GM21619 (cell line): Measurements from ENCODE around the gene CCDC12.

ENCODE experiments used
- ATAC-seq: cut with Tn5 transposase; IDR thresholded peaks from one replicate; pipeline ENCODE4 v1.9.1; 2021; ENCODE audit not compliant: unreplicated experiment

CCDC12 gene

DNA sequence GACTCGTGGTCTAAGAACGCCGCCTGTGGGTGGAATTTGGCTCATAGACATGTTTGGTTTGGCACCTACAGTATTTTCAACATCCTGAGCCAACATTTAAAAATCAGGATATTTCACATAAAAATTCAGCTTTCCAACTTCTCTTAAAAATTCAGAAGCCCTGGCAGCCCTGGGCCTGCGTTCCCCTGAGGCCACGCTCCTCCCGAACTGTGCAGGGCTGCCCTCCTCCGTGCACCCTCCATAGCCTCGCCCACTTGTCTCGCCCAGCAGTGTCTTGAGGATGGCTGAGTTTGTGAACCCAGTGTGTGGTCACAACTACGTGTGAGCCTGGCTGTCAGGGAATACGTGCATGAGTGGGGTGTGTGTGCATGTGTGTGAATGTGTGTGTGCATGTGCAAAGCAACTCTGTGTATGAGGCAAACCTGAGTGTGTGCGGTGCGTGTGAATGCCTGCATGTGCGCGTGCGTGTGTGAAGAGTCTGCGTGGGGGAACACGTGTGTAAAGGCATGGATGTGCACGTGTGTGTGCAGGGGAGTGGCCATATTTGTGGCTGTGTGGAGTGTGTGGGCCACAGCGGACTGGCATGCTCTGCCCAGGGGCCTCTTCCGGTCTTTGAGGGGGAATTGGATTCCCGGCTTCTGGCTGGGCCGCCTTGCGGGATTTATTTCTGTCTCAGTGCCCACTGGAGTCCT lies 68.1 kb downstream of the CCDC12 start:
- ATAC-seq, result no peak

GRCh38 chr3:46907960-46908293 lies 68.6 kb downstream of the CCDC12 start:
- no peak for ATAC-seq

- ATAC-seq, result no peak
Observed at GRCh38 chr3:46907271-46907670, 69.3 kb downstream of the CCDC12 start.

DNA sequence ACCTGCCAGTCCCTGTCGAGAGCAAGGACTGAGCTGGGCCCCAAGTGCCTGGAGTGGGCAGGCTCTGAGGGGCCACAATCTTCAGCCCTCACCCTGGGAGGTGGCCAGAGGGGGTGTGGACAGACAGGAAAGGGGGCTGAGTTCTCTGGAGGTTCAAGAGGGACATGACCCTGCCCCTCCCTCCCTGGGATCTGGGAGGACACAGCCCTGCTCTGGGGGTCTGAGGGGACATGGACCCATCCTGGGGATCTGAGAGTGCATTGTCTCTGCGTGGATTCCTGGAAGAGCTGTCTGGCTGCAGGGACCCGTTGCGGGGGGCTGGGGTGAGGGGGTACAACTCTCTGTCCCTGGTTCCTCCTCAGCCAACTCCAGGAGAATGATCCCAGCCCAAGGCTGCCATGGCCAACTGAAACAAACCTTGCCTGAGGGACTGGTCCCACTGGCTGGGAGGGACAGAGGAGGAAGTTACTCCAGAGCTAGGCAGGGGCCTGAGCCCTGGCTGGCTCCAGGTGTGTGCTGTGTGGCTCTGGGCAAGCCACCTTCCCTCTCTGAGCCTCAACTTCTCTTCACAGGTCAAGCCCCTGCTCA lies 70.0 kb downstream of the CCDC12 start:
- ATAC-seq, result no peak

- ATAC-seq, result no peak
Observed at GRCh38 chr3:46905661-46906451, 70.7 kb downstream of the CCDC12 start.

DNA sequence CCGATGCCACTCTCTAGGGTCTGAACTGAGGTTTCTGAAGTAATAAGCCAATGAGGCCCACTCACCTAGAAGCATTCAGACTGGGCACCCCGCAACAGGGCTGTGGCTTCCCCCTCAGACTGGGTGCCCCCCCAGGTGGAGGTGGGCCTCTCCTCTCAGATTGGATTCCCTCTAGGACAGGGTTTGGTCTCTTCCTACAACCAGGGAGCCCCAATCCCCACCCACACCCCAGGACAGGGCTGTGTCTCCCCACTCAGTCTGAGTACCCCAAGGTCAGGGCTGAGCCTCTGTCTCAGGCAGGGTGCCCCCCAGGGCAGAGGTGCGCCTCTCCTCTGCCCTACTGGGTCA lies 71.4 kb downstream of the CCDC12 start:
- ATAC-seq, result no peak

- ATAC-seq, result no peak
Observed at GRCh38 chr3:46904303-46905212, 72.0 kb downstream of the CCDC12 start.

GRCh38 chr3:46903341-46904302 lies 72.9 kb downstream of the CCDC12 start:
- no peak for ATAC-seq

DNA sequence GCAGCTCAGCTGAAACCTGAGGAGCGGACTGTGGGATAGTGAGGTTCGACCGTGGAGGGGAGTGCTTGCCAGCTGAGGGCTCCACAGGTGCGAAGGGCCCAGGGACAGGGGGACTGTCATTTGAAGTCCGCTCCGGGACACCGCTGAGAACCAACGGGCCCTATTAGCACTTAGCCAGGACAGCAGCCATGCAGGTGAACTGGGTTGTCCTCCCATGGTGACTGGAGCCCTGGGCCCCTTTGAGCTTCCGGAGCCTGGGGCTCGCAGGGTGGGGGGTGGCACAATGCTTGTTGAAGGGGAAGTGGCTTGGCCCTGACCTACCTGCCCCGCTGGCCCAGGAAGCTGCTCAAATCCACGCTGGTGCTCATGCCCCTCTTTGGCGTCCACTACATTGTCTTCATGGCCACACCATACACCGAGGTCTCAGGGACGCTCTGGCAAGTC lies 74.3 kb downstream of the CCDC12 start:
- no peak for ATAC-seq

- no peak for ATAC-seq
Observed at GRCh38 chr3:46901591-46902187, 74.9 kb downstream of the CCDC12 start.

GRCh38 chr3:46901061-46901460 lies 75.5 kb downstream of the CCDC12 start:
- ATAC-seq, result no peak

- no peak for ATAC-seq
Observed at GRCh38 chr3:46900356-46900755, 76.2 kb downstream of the CCDC12 start.

- ATAC-seq, result no peak
Observed at GRCh38 chr3:46900007-46900292, 76.6 kb downstream of the CCDC12 start.

DNA sequence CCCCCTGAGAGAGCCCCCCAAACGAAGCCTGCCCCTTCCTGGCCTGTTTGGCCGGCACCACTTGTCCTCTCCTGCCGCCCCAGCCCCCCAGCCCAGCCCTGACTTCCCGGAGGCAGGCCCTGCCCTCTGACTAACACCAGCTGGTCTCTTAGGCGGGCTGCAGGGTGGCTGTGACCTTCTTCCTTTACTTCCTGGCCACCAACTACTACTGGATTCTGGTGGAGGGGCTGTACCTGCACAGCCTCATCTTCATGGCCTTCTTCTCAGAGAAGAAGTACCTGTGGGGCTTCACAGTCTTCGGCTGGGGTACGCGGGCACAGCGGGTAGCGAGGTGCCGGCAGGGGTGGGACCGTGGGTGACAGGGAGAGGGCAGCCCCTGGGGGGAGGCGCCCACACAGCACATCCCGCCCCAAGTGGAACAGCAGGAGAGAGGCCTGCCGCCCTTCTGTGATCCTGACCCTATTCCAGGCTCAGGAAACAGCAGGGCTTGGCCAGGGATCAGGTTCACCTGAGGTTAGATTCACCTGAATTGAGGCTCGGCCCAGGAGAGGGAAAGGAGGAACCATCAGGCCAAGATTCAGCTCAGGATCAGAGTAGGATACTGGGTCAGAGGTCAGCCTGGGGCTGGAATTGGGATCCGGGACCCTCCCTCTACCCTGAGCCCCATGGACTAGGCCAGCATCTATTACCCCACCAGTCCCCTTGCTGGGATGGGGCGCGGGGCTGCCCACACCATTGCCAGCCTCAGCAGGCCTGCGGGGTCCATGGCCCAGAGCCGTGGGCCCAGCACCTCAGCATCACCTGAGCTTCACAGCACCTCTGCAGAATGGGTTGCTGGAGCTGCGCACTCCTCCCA lies 77.2 kb downstream of the CCDC12 start:
- no peak for ATAC-seq

- ATAC-seq, result no peak
Observed at GRCh38 chr3:46898321-46899150, 78.0 kb downstream of the CCDC12 start.

- ATAC-seq, result no peak
Observed at GRCh38 chr3:46897829-46898320, 78.7 kb downstream of the CCDC12 start.

DNA sequence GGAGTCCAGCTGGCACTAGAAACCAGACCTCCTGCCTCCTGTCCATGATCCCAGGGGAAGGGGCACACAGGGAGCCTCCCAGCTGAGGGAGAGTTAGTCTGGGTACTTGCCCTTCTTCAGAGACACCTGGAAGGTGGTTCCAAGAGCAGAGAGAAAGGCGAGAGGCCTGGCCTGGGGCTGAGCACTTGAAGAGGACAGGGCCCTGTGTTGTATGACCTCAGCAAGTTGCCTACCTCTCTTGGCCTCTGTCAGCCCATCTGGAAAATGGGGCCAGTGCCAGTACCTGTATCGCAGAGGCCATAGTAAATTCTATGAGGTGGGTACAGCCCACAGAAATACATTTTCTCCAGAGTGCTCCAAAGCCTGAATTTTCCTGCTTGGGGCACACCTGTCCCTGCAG lies 79.5 kb downstream of the CCDC12 start:
- ATAC-seq, result no peak

GRCh38 chr3:46896386-46896785 lies 80.2 kb downstream of the CCDC12 start:
- ATAC-seq, result no peak
